HEK293T (cell line): ENCODE results near the gene GATAD2A.

Experiments used
- CTCF ChIA-PET: fragments of 350-600 bp; formaldehyde crosslinking; extraction: SDS; loops from one replicate; lab custom pipeline; 2021; ENCODE audit warnings: antibody characterized with exemption, inconsistent platforms; lab: Yijun Ruan, JAX
- POLR2A ChIA-PET: fragments of 350-600 bp; formaldehyde crosslinking; extraction: SDS; loops from one replicate; lab custom pipeline; 2020; ENCODE audit warnings: antibody characterized with exemption, inconsistent platforms; lab: Yijun Ruan, JAX
- DNase-seq: peaks from one replicate; pipeline ENCODE4 v3.0.0; 2012; ENCODE audit warnings: mixed read lengths; ENCODE audit errors: extremely low spot score
- ARNT ChIP-seq: fragments of 450-650 bp; IDR thresholded peaks from 2 replicates; pipeline ENCODE4 v1.6.1; 2017; ENCODE audit warnings: mild to moderate bottlenecking
- BHLHE40 ChIP-seq: fragments of 450-650 bp; IDR thresholded peaks from 2 replicates; pipeline ENCODE4 v1.6.1; 2016; ENCODE audit warnings: mild to moderate bottlenecking, moderate library complexity, borderline replicate concordance
- CTBP1 ChIP-seq: fragments of 450-650 bp; IDR thresholded peaks from 2 replicates; pipeline ENCODE4 v1.6.1; 2016; ENCODE audit warnings: borderline replicate concordance
- ELF4 ChIP-seq: fragments of 450-650 bp; IDR thresholded peaks from 2 replicates; pipeline ENCODE4 v1.6.1; 2017; ENCODE audit warnings: antibody characterized with exemption
- FOXA1 ChIP-seq: fragments of 450-650 bp; IDR thresholded peaks from 2 replicates; pipeline ENCODE4 v1.6.1; 2016; ENCODE audit warnings: mild to moderate bottlenecking
- FOXK2 ChIP-seq: fragments of 450-650 bp; IDR thresholded peaks from 2 replicates; pipeline ENCODE4 v1.6.1; 2016; ENCODE audit warnings: mild to moderate bottlenecking
- FOXM1 ChIP-seq: fragments of 450-650 bp; IDR thresholded peaks from 2 replicates; pipeline ENCODE4 v1.6.1; 2017; ENCODE audit warnings: mild to moderate bottlenecking, borderline replicate concordance
- HDGF ChIP-seq: fragments of 450-650 bp; IDR thresholded peaks from 2 replicates; pipeline ENCODE4 v1.6.1; 2017; ENCODE audit warnings: antibody characterized with exemption, borderline replicate concordance
- L3MBTL2 ChIP-seq: fragments of 450-650 bp; conservative IDR thresholded peaks from 2 replicates; pipeline ENCODE4 v1.6.1; 2016; ENCODE audit warnings: mild to moderate bottlenecking
- LEF1 ChIP-seq: fragments of 450-650 bp; IDR thresholded peaks from 2 replicates; pipeline ENCODE4 v1.6.1; 2017; ENCODE audit warnings: mild to moderate bottlenecking, borderline replicate concordance
- NFRKB ChIP-seq: fragments of 450-650 bp; IDR thresholded peaks from 2 replicates; pipeline ENCODE4 v1.6.1; 2016; ENCODE audit warnings: mild to moderate bottlenecking, moderate library complexity
- PKNOX1 ChIP-seq: fragments of 450-650 bp; IDR thresholded peaks from 2 replicates; pipeline ENCODE4 v1.6.1; 2016
- SP1 ChIP-seq: fragments of 450-650 bp; IDR thresholded peaks from 2 replicates; pipeline ENCODE4 v1.6.1; 2017
- SUZ12 ChIP-seq: fragments of 450-650 bp; IDR thresholded peaks from 2 replicates; pipeline ENCODE4 v1.6.1; 2016; ENCODE audit warnings: mild to moderate bottlenecking
- TARDBP ChIP-seq: fragments of 450-650 bp; IDR thresholded peaks from 2 replicates; pipeline ENCODE4 v1.6.1; 2016
- ZNF384 ChIP-seq: fragments of 450-650 bp; IDR thresholded peaks from 2 replicates; pipeline ENCODE4 v1.6.1; 2016

The GATAD2A gene

GRCh38 chr19:19544257-19544953, 138.9 kb downstream of the GATAD2A start:
- CTCF ChIA-PET: no interaction called here

GRCh38 chr19:19544954-19545591, 139.6 kb downstream of the GATAD2A start:
- TF ChIP-seq LEF1 (no peak), FOXA1 (no peak), CTBP1 (no peak), NFRKB (no peak), TARDBP (no peak), L3MBTL2 (no peak), SUZ12 (no peak), HDGF (no peak), ELF4 (no peak), ARNT (no peak), SP1 (no peak)
- ChIA-PET POLR2A (no interaction called here), CTCF (no interaction called here)
- DNase-seq: no peak

More at GRCh38 chr19:19544257-19544953, 138.9 kb downstream of the GATAD2A start:
- no peak for TF ChIP-seq FOXA1
- TF ChIP-seq SUZ12: no peak
- no peak for TF ChIP-seq L3MBTL2
- no peak for TF ChIP-seq FOXM1
- no peak for TF ChIP-seq SP1
- TF ChIP-seq ARNT: no peak
- TF ChIP-seq BHLHE40: no peak
- TF ChIP-seq PKNOX1: no peak
- TF ChIP-seq ELF4: no peak
- no peak for TF ChIP-seq TARDBP
- no peak for TF ChIP-seq CTBP1
- TF ChIP-seq NFRKB: no peak
- TF ChIP-seq LEF1: no peak
- no peak for TF ChIP-seq HDGF
- no peak for TF ChIP-seq ZNF384
- no peak for TF ChIP-seq FOXK2
- POLR2A ChIA-PET: no interaction called here
- DNase-seq: no peak

GRCh38 chr19:19545707-19546106, 140.2 kb downstream of the GATAD2A start:
- ChIA-PET CTCF (no interaction called here), POLR2A (no interaction called here)
- DNase-seq: no peak

GRCh38 chr19:19546751-19547162, 141.3 kb downstream of the GATAD2A start:
- no peak for TF ChIP-seq CTBP1
- POLR2A ChIA-PET: interaction anchor here (1.2 kb wide), 1 partner anchor 230 kb away, joined by 3 read pairs; no protein-coding TSS in a partner anchor
- DNase-seq: no peak
- CTCF ChIA-PET: no interaction called here

More at GRCh38 chr19:19545707-19546106, 140.2 kb downstream of the GATAD2A start:
- TF ChIP-seq CTBP1 (no peak), ZNF384 (no peak), LEF1 (no peak), HDGF (no peak), FOXM1 (no peak), ARNT (no peak), ELF4 (no peak), SUZ12 (no peak), L3MBTL2 (no peak), FOXK2 (no peak), FOXA1 (no peak), SP1 (no peak), TARDBP (no peak), NFRKB (no peak), BHLHE40 (no peak), PKNOX1 (no peak)

GRCh38 chr19:19547674-19548336, 142.3 kb downstream of the GATAD2A start:
- ChIA-PET POLR2A (interaction anchor here (1.2 kb wide), 1 partner anchor 229 kb away, joined by 3 read pairs; no protein-coding TSS in a partner anchor), CTCF (no interaction called here)
- DNase-seq: no peak
- no peak for TF ChIP-seq FOXA1
- no peak for TF ChIP-seq ELF4
- no peak for TF ChIP-seq FOXK2
- TF ChIP-seq ZNF384: no peak
- TF ChIP-seq FOXM1: no peak

GRCh38 chr19:19548915-19549759, 143.7 kb downstream of the GATAD2A start:
- POLR2A ChIA-PET: no interaction called here
- no peak for DNase-seq
- CTCF ChIA-PET: no interaction called here
- TF ChIP-seq NFRKB (no peak), FOXA1 (no peak)
